Keratinocyte (primary cell): ENCODE measurements around the gene TBL1Y. TPM values are rescaled to one million over a fixed set of nuclear protein-coding genes. Genes with fewer than 3 reads are reported as not detected.

Experiments used
- DNase-seq: peaks from one replicate; pipeline ENCODE4 v3.0.0-alpha.2; 2011; ENCODE audit warnings: low read depth, missing footprints, low spot score
- FAIRE-seq: peaks from 2 replicates; lab custom pipeline; 2011; peaks lifted over from hg19 to GRCh38; lab: Jason Lieb, UNC
- H2AFZ ChIP-seq: 2 replicates; pipeline ENCODE4 v1.6.0; 2012; ENCODE audit warnings: low read length, control low read depth, inconsistent platforms; ENCODE audit not compliant: control insufficient read depth
- H3K27ac ChIP-seq: 2 replicates; pipeline ENCODE4 v1.5.1; 2011; ENCODE audit warnings: low read length; ENCODE audit not compliant: control insufficient read depth, insufficient read depth
- H3K27me3 ChIP-seq: 3 replicates; pipeline ENCODE4 v1.6.0; 2011; ENCODE audit warnings: low read length; ENCODE audit not compliant: control insufficient read depth, insufficient read depth; ENCODE audit errors: extremely low read depth
- H3K36me3 ChIP-seq, 2 experiments: 2 replicates in 1 of 2; 3 replicates in 1 of 2; pipeline ENCODE4 v1.5.1; 2011; ENCODE audit warnings: low read length in 2 of 2, mild to moderate bottlenecking in 1 of 2; ENCODE audit not compliant: control insufficient read depth in 2 of 2, insufficient read depth in 2 of 2; ENCODE audit errors: extremely low read depth in 1 of 2
- H3K4me1 ChIP-seq: 3 replicates; pipeline ENCODE4 v1.5.1; 2011; ENCODE audit warnings: low read length; ENCODE audit not compliant: control insufficient read depth, insufficient read depth; ENCODE audit errors: extremely low read depth
- H3K4me2 ChIP-seq: 3 replicates; pipeline ENCODE4 v1.6.0; 2011; ENCODE audit warnings: low read depth, low read length; ENCODE audit not compliant: control insufficient read depth, insufficient read depth; ENCODE audit errors: extremely low read depth
- H3K4me3 ChIP-seq, 3 experiments: fragments of 200-600 bp in 1 of 3; sonication (generic) in 1 of 3; 2 replicates in 2 of 3; 3 replicates in 1 of 3; pipeline ENCODE4 v1.5.1; 2011 to 2016; ENCODE audit warnings: low read length in 3 of 3, mild to moderate bottlenecking in 3 of 3, control low read depth in 2 of 3, inconsistent platforms in 1 of 3, low read depth in 1 of 3, mixed read lengths in 1 of 3, mixed run types in 1 of 3, moderate library complexity in 1 of 3; ENCODE audit not compliant: control insufficient read depth in 2 of 3, insufficient read depth in 2 of 3; ENCODE audit errors: extremely low read depth in 1 of 3
- H3K79me2 ChIP-seq: 2 replicates; pipeline ENCODE4 v1.6.0; 2012; ENCODE audit warnings: low read length; ENCODE audit not compliant: control insufficient read depth, insufficient read depth
- H3K9ac ChIP-seq: 3 replicates; pipeline ENCODE4 v1.6.0; 2011; ENCODE audit warnings: low read length; ENCODE audit not compliant: control insufficient read depth, insufficient read depth; ENCODE audit errors: extremely low read depth
- H3K9me1 ChIP-seq: 3 replicates; pipeline ENCODE4 v1.6.0; 2011; ENCODE audit warnings: low read length; ENCODE audit not compliant: control insufficient read depth, insufficient read depth; ENCODE audit errors: extremely low read depth
- H3K9me3 ChIP-seq: 2 replicates; pipeline ENCODE4 v1.5.1; 2012; ENCODE audit warnings: low read depth, low read length; ENCODE audit not compliant: control insufficient read depth
- H4K20me1 ChIP-seq: 3 replicates; pipeline ENCODE4 v1.6.0; 2011; ENCODE audit warnings: low read length; ENCODE audit not compliant: control insufficient read depth, insufficient read depth; ENCODE audit errors: extremely low read depth
- CTCF ChIP-seq, 3 experiments: IDR thresholded peaks in 1 of 3; conservative IDR thresholded peaks in 1 of 3; optimal IDR thresholded peaks in 1 of 3; 2 replicates in 2 of 3; 3 replicates in 1 of 3; pipeline versions ENCODE3 to v1.5.1; 2011; ENCODE audit warnings: low read length in 3 of 3, mild to moderate bottlenecking in 3 of 3, moderate library complexity in 2 of 3, control low read depth in 1 of 3, inconsistent platforms in 1 of 3; ENCODE audit not compliant: insufficient read depth in 2 of 3; ENCODE audit errors: extremely low read depth in 1 of 3
- EZH2 ChIP-seq: IDR thresholded peaks from one replicate; pipeline ENCODE4 v1.6.1; 2012; ENCODE audit warnings: inconsistent platforms, mild to moderate bottlenecking, low read length, moderate library complexity
- dilution Hi-C: fragments of 300-500 bp; cut with MboI; formaldehyde crosslinking; loops from one replicate; pipeline ENCODE4 v1.7.0; 2020; ENCODE audit warnings: low sequenced_read_pairs; ENCODE audit not compliant: extremely low pct_ligation_motif_present
- polyA plus RNA-seq, 5 experiments: library from polyadenylated mRNA; depleted of rRNA in 3 of 5; stranded (reverse) in 3 of 5; stranded (forward) in 1 of 5; unstranded in 1 of 5; fragments of >200 nt; gene quantifications; 1 replicate in 1 of 5; 2 replicates in 3 of 5; 3 replicates in 1 of 5; pipeline versions ENCODE4 v1.2.1 to v1.2.3, GENCODE V29; 2011 to 2012; ENCODE audit warnings: missing spikeins in 2 of 5, low read depth in 1 of 5, low replicate concordance in 1 of 5

Gene TBL1Y
- polyA plus RNA-seq, 1 donor (not counting 4 experiments of a cell fraction or from before 2014, with no cell fraction given) = not detected

DNA sequence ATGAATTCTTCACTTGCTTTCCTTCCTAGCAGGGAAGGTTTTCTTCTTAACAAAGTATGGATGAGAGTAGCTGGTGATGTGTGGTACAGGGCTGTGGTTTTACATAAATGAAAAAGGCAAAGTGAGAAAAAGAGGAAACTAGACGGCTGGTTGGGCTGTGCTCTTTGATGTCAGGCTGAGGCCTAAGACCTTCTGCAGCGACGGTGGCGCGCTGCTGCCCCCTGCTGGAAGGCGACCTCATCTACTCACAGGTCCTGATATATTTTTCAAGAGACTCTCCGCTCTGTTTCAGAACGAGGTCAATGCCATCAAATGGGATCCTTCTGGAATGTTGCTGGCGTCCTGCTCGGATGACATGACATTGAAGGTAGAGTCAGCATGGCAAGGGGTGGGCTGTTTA, 175.1 kb downstream of the TBL1Y start:
- Histone ChIP-seq H3K4me2 (no peak overlapping the region), H3K4me3 (no peak overlapping the region), H4K20me1 (no peaks in the 10 kb centered on the region), H3K9me3 (no peaks in the 10 kb centered on the region), H3K4me1 (no peaks in the 10 kb centered on the region), H3K79me2 (no peaks in the 10 kb centered on the region), H3K27me3 (no peaks in the 10 kb centered on the region), H3K9me1 (no peaks in the 10 kb centered on the region), H3K27ac (no peak overlapping the region), H2AFZ (no peak overlapping the region), H3K36me3 (no peaks in the 10 kb centered on the region), H3K9ac (no peak overlapping the region)
- no peak for TF ChIP-seq CTCF (optimal IDR thresholded peaks at IDR 0.05 in 1 of 3, IDR thresholded peaks at IDR 0.05 in 1 of 3, conservative IDR thresholded peaks at IDR 0.05 in 1 of 3; ENCODE audit: extremely low read depth in 1 of 3, insufficient read depth in 2 of 3, low read length in 3 of 3)
- TF ChIP-seq EZH2 = no peak
- no peak for FAIRE-seq
- dilution Hi-C loops = no loop called here
- DNase-seq = no peak

GRCh38 chrY:7092836-7093235, 182.3 kb downstream of the TBL1Y start:
- no peak for TF ChIP-seq CTCF (optimal IDR thresholded peaks at IDR 0.05 in 1 of 3, IDR thresholded peaks at IDR 0.05 in 1 of 3, conservative IDR thresholded peaks at IDR 0.05 in 1 of 3; ENCODE audit: extremely low read depth in 1 of 3, insufficient read depth in 2 of 3, low read length in 3 of 3)
- TF ChIP-seq EZH2 = no peak
- no peaks in the 10 kb centered on the region for H3K79me2 ChIP-seq
- dilution Hi-C loops = no loop called here

More at GRCh38 chrY:7092836-7093235, 182.3 kb downstream of the TBL1Y start:
- FAIRE-seq (no peak), DNase-seq (no peak)
- H3K27ac ChIP-seq = no peak overlapping the region
- no peaks in the 10 kb centered on the region for H3K9me3 ChIP-seq
- no peak overlapping the region for H3K9ac ChIP-seq
- H3K36me3 ChIP-seq = no peaks in the 10 kb centered on the region
- H4K20me1 ChIP-seq = no peaks in the 10 kb centered on the region
- no peaks in the 10 kb centered on the region for H3K4me1 ChIP-seq
- H3K9me1 ChIP-seq = no peaks in the 10 kb centered on the region
- H3K27me3 ChIP-seq = no peaks in the 10 kb centered on the region
- no peak overlapping the region for H3K4me3 ChIP-seq
- H2AFZ ChIP-seq = no peak overlapping the region
- no peak overlapping the region for H3K4me2 ChIP-seq
